Thyroid gland (tissue), 4 donors: ENCODE measurements around the gene AP3B1. TPM values are rescaled to one million over a fixed set of nuclear protein-coding genes. Genes with fewer than 3 reads are reported as not detected.

ENCODE experiments used
- DNase-seq, 2 donors: peaks; one replicate each; pipeline ENCODE4 v3.0.0-alpha.2; 2019
- H3K27ac ChIP-seq, 3 donors: fragments of 200-600 bp; sonication (generic); 1 replicate in 2 of 3; 2 replicates in 1 of 3; pipeline ENCODE4 v1.5.1; 2016 to 2019; ENCODE audit warnings: mild to moderate bottlenecking in 1 of 3, moderate library complexity in 1 of 3
- H3K27me3 ChIP-seq: fragments of 200-600 bp; sonication (generic); one replicate; pipeline ENCODE4 v1.5.1; 2019
- H3K36me3 ChIP-seq, 2 donors: fragments of 200-600 bp; sonication (generic); one replicate each; pipeline ENCODE4 v1.5.1; 2016 to 2019
- H3K4me1 ChIP-seq, 2 donors: fragments of 200-600 bp; sonication (generic); one replicate each; pipeline ENCODE4 v1.5.1; 2017 to 2019
- H3K4me3 ChIP-seq, 3 donors: fragments of 200-600 bp; sonication (generic); replicated peaks in 1 of 3; 1 replicate in 2 of 3; 2 replicates in 1 of 3; pipeline ENCODE4 v1.5.1; 2016; ENCODE audit warnings: mild to moderate bottlenecking in 1 of 3
- H3K9me3 ChIP-seq: fragments of 200-600 bp; sonication (generic); one replicate; pipeline ENCODE4 v1.5.1; 2017
- CTCF ChIP-seq, 6 experiments: fragments of 200-600 bp in 3 of 6; fragments of 450-650 bp in 3 of 6; sonication (generic) in 3 of 6; IDR thresholded peaks; one replicate each; pipeline ENCODE4 v1.5.1; 2016 to 2019; ENCODE audit warnings: antibody characterized with exemption in 6 of 6, mild to moderate bottlenecking in 2 of 6, inconsistent platforms in 1 of 6, moderate library complexity in 1 of 6
- POLR2A ChIP-seq, 2 donors: fragments of 450-650 bp; IDR thresholded peaks; one replicate each; pipeline ENCODE4 v1.6.1; 2017; ENCODE audit warnings: antibody characterized with exemption in 2 of 2, mild to moderate bottlenecking in 2 of 2, moderate library complexity in 1 of 2
- WGBS, 2 donors: methylation state at CpG; one replicate each; pipeline ENCODE4 v1.1.5; 2017; 5-methylcytosine and 5-hydroxymethylcytosine counted together
- intact Hi-C: fragments of 100-400 bp; cut with DNase I; formaldehyde crosslinking; loops from one replicate; pipeline ENCODE4 v1.15.1; 2023
- total RNA-seq, 4 donors: library from RNA; depleted of rRNA; stranded (reverse); fragments of >200 nt; gene quantifications; one replicate each; pipeline ENCODE4 v1.2.3, GENCODE V29; 2016

The AP3B1 gene
- total RNA-seq, 4 donors from 2014 or later = 60.9 to 86.6 (median 72.2) TPM

GRCh38 chr5:77991084-77991483 is 303.4 kb downstream of the AP3B1 start:
- H3K4me1 ChIP-seq = no peaks in the 10 kb centered on the region
- H3K4me3 ChIP-seq = no peak overlapping the region
- WGBS, 2 donors = 80 to 83% methylated on average over 5 of the region's 5 CpGs
- no peaks in the 10 kb centered on the region for H3K36me3 ChIP-seq
- no peak overlapping the region for H3K27ac ChIP-seq
- intact Hi-C loops = no loop called here
- no peaks in the 10 kb centered on the region for H3K27me3 ChIP-seq
- no peak for DNase-seq
- TF ChIP-seq CTCF (IDR thresholded peaks at IDR 0.05) = no peak
- TF ChIP-seq POLR2A (IDR thresholded peaks at IDR 0.05) = no peak
- no peaks in the 10 kb centered on the region for H3K9me3 ChIP-seq

- H3K4me1 ChIP-seq = no peaks in the 10 kb centered on the region
- TF ChIP-seq POLR2A (IDR thresholded peaks at IDR 0.05) (no peak), CTCF (IDR thresholded peaks at IDR 0.05) (no peak)
- WGBS, 2 donors = 68 to 82% methylated on average over 3 of the region's 3 CpGs
- H3K9me3 ChIP-seq = no peaks in the 10 kb centered on the region
- intact Hi-C loops = no loop called here
- H3K27me3 ChIP-seq = no peaks in the 10 kb centered on the region
- DNase-seq = no peak
- no peak overlapping the region for H3K4me3 ChIP-seq
- no peaks in the 10 kb centered on the region for H3K36me3 ChIP-seq
- no peak overlapping the region for H3K27ac ChIP-seq
Measured at GRCh38 chr5:77990020-77990419, 304.5 kb downstream of the AP3B1 start.

- DNase-seq = no peak
- no peak for TF ChIP-seq CTCF (IDR thresholded peaks at IDR 0.05)
- no peak for TF ChIP-seq POLR2A (IDR thresholded peaks at IDR 0.05)
- H3K4me3 ChIP-seq = no peak overlapping the region
- H3K36me3 ChIP-seq = no peaks in the 10 kb centered on the region
- WGBS, 2 donors = 86 to 88% methylated on average over 19 of the region's 19 CpGs
- H3K27ac ChIP-seq = no peak overlapping the region
- H3K4me1 ChIP-seq = no peaks in the 10 kb centered on the region
- H3K9me3 ChIP-seq = no peaks in the 10 kb centered on the region
- no peaks in the 10 kb centered on the region for H3K27me3 ChIP-seq
- intact Hi-C loops = no loop called here
Measured at GRCh38 chr5:77987988-77988387, 306.5 kb downstream of the AP3B1 start.

- Histone ChIP-seq H3K4me3 (no peak overlapping the region), H3K9me3 (no peaks in the 10 kb centered on the region), H3K27me3 (no peaks in the 10 kb centered on the region), H3K36me3 (no peaks in the 10 kb centered on the region), H3K4me1 (no peaks in the 10 kb centered on the region), H3K27ac (no peak overlapping the region)
- WGBS, 2 donors = 62 to 69% methylated on average over 5 of the region's 5 CpGs
- no peak for DNase-seq
- no peak for TF ChIP-seq CTCF (IDR thresholded peaks at IDR 0.05)
- intact Hi-C loops = no loop called here
Measured at GRCh38 chr5:77987331-77987730, 307.2 kb downstream of the AP3B1 start.

GRCh38 chr5:77986261-77986660 is 308.2 kb downstream of the AP3B1 start:
- Histone ChIP-seq H3K4me1 (no peaks in the 10 kb centered on the region), H3K4me3 (no peak overlapping the region), H3K9me3 (no peaks in the 10 kb centered on the region), H3K36me3 (no peaks in the 10 kb centered on the region), H3K27ac (no peak overlapping the region), H3K27me3 (no peaks in the 10 kb centered on the region)
- no peak for TF ChIP-seq CTCF (IDR thresholded peaks at IDR 0.05)
- no peak for TF ChIP-seq POLR2A (IDR thresholded peaks at IDR 0.05)
- 84 to 92% methylated on average over 4 to 6 of the region's 6 CpGs for WGBS, 2 donors
- intact Hi-C loops = no loop called here
- DNase-seq = no peak
